Activated T-helper 1 cell treated with anti-CD3 and anti-CD28 coated beads, Interleukin-12 subunit alpha, Interleukin-12 subunit beta, Interleukin-2, Interleukin-4 antibody, amounts not matched to agents 30 ng/mL and 10 ng/mL and 1 ng/mL, durations not matched to agents 14 hours and 24 hours and 36 hours (primary cell): ENCODE data around the gene ZFP69B. TPM values are rescaled to one million over a fixed set of nuclear protein-coding genes. Genes with fewer than 3 reads are reported as not detected.
A peak's percentile ranks its signal among the peaks of the same experiment; 100 is the strongest.

Source experiments
- DNase-seq: peaks from one replicate; pipeline ENCODE4 v3.0.0; 2021; ENCODE audit warnings: low spot score
- H3K27ac Mint-ChIP-seq: one replicate; pipeline ENCODE4 v1.8.0; 2021; ENCODE audit warnings: mild to moderate bottlenecking, mixed read lengths
- H3K27me3 Mint-ChIP-seq: one replicate; pipeline ENCODE4 v1.8.0; 2022; ENCODE audit warnings: mild to moderate bottlenecking, moderate library complexity, mixed read lengths; ENCODE audit not compliant: insufficient read depth
- H3K36me3 Mint-ChIP-seq: one replicate; pipeline ENCODE4 v1.8.0; 2021; ENCODE audit warnings: low read depth, mixed read lengths
- H3K4me1 Mint-ChIP-seq: one replicate; pipeline ENCODE4 v1.8.0; 2021; ENCODE audit warnings: low read depth, mixed read lengths
- H3K4me3 Mint-ChIP-seq: one replicate; pipeline ENCODE4 v1.8.0; 2021; ENCODE audit warnings: mild to moderate bottlenecking, moderate library complexity, mixed read lengths
- H3K9me3 Mint-ChIP-seq: one replicate; pipeline ENCODE4 v1.8.0; 2021; ENCODE audit warnings: mixed read lengths
- intact Hi-C: fragments of 100-400 bp; cut with micrococcal nuclease; formaldehyde crosslinking; loops from one replicate; pipeline ENCODE4 v1.15.1; 2024
- total RNA-seq: library from RNA; stranded (reverse); gene quantifications from 2 replicates; pipeline ENCODE4 v1.2.3, GENCODE V29; 2022

ZFP69B gene
- total RNA-seq, 1 donor from 2014 or later, result 5.8 TPM

- no peaks in the 10 kb centered on the region for H3K9me3 Mint-ChIP-seq
- H3K27me3 Mint-ChIP-seq, result no peaks in the 10 kb centered on the region
- peaks cover 20% of the 10 kb centered on the region for H3K4me1 Mint-ChIP-seq
- DNase-seq, result no peak
- peaks cover 76% of the 10 kb centered on the region for H3K36me3 Mint-ChIP-seq
- H3K27ac Mint-ChIP-seq, result peak overlapping the region; percentile 65
- intact Hi-C loops, result no loop called here
- no peak overlapping the region for H3K4me3 Mint-ChIP-seq
These were observed 28.6 kb upstream of the ZFP69B start for GRCh38 chr1:40421431-40422384.

- no peak overlapping the region for H3K4me3 Mint-ChIP-seq
- no peaks in the 10 kb centered on the region for H3K27me3 Mint-ChIP-seq
- no peak for DNase-seq
- no peaks in the 10 kb centered on the region for H3K9me3 Mint-ChIP-seq
- H3K27ac Mint-ChIP-seq, result no peak overlapping the region
- peaks cover 67% of the 10 kb centered on the region for H3K36me3 Mint-ChIP-seq
- H3K4me1 Mint-ChIP-seq, result peaks cover 20% of the 10 kb centered on the region
- intact Hi-C loops, result no loop called here
These were observed 27.5 kb upstream of the ZFP69B start for GRCh38 chr1:40422630-40423263.

GRCh38 chr1:40423264-40423642 lies 27.0 kb upstream of the ZFP69B start:
- Mint-ChIP-seq H3K36me3 (peaks cover 62% of the 10 kb centered on the region), H3K27ac (no peak overlapping the region), H3K9me3 (no peaks in the 10 kb centered on the region), H3K4me1 (peaks cover 20% of the 10 kb centered on the region), H3K27me3 (no peaks in the 10 kb centered on the region), H3K4me3 (no peak overlapping the region)
- intact Hi-C loops, result no loop called here
- no peak for DNase-seq

- intact Hi-C loops, result no loop called here
- H3K4me3 Mint-ChIP-seq, result no peak overlapping the region
- H3K27ac Mint-ChIP-seq, result peak overlapping the region; percentile 30
- H3K9me3 Mint-ChIP-seq, result no peaks in the 10 kb centered on the region
- H3K4me1 Mint-ChIP-seq, result peaks cover 20% of the 10 kb centered on the region
- no peak for DNase-seq
- no peaks in the 10 kb centered on the region for H3K27me3 Mint-ChIP-seq
- peaks cover 56% of the 10 kb centered on the region for H3K36me3 Mint-ChIP-seq
These were observed 26.2 kb upstream of the ZFP69B start for GRCh38 chr1:40423951-40424618.

- no peak for DNase-seq
- intact Hi-C loops, result no loop called here
- Mint-ChIP-seq H3K4me3 (no peak overlapping the region), H3K4me1 (peaks cover 17% of the 10 kb centered on the region), H3K27ac (peak overlapping the region; percentile 36), H3K27me3 (no peaks in the 10 kb centered on the region), H3K9me3 (no peaks in the 10 kb centered on the region), H3K36me3 (peaks cover 51% of the 10 kb centered on the region)
These were observed 25.1 kb upstream of the ZFP69B start for GRCh38 chr1:40425198-40425597.

GRCh38 chr1:40431385-40431784 lies 18.9 kb upstream of the ZFP69B start:
- Mint-ChIP-seq H3K4me1 (peaks cover 8% of the 10 kb centered on the region), H3K36me3 (peaks cover 14% of the 10 kb centered on the region), H3K27me3 (no peaks in the 10 kb centered on the region), H3K9me3 (no peaks in the 10 kb centered on the region), H3K4me3 (no peak overlapping the region), H3K27ac (no peak overlapping the region)
- no peak for DNase-seq
- intact Hi-C loops, result no loop called here

GRCh38 chr1:40432644-40433390 lies 17.5 kb upstream of the ZFP69B start:
- Mint-ChIP-seq H3K27ac (no peak overlapping the region), H3K4me3 (no peak overlapping the region), H3K9me3 (no peaks in the 10 kb centered on the region)

GRCh38 chr1:40435471-40435870 lies 14.8 kb upstream of the ZFP69B start:
- intact Hi-C loops, result no loop called here
- no peaks in the 10 kb centered on the region for H3K27me3 Mint-ChIP-seq
- no peak overlapping the region for H3K27ac Mint-ChIP-seq
- peaks cover 13% of the 10 kb centered on the region for H3K9me3 Mint-ChIP-seq
- H3K4me1 Mint-ChIP-seq, result peaks cover 16% of the 10 kb centered on the region
- H3K36me3 Mint-ChIP-seq, result peaks cover 22% of the 10 kb centered on the region
- H3K4me3 Mint-ChIP-seq, result no peak overlapping the region
- DNase-seq, result no peak

More at GRCh38 chr1:40432644-40433390, 17.5 kb upstream of the ZFP69B start:
- H3K4me1 Mint-ChIP-seq, result peaks cover 8% of the 10 kb centered on the region
- no peaks in the 10 kb centered on the region for H3K27me3 Mint-ChIP-seq
- DNase-seq, result no peak
- intact Hi-C loops, result no loop called here
- peaks cover 16% of the 10 kb centered on the region for H3K36me3 Mint-ChIP-seq

- Mint-ChIP-seq H3K4me3 (no peak overlapping the region), H3K27ac (no peak overlapping the region)
- intact Hi-C loops, result no loop called here
These were observed 14.4 kb upstream of the ZFP69B start for GRCh38 chr1:40435876-40436275.

GRCh38 chr1:40438391-40439015 lies 11.8 kb upstream of the ZFP69B start:
- Mint-ChIP-seq H3K36me3 (peaks cover 20% of the 10 kb centered on the region), H3K9me3 (peaks cover 13% of the 10 kb centered on the region), H3K4me1 (peaks cover 16% of the 10 kb centered on the region), H3K4me3 (no peak overlapping the region), H3K27me3 (no peaks in the 10 kb centered on the region), H3K27ac (no peak overlapping the region)
- DNase-seq, result no peak
- intact Hi-C loops, result loop anchor here (1.0 kb wide), 1 partner anchor 294 kb away; no protein-coding TSS in a partner anchor

More at GRCh38 chr1:40435876-40436275, 14.4 kb upstream of the ZFP69B start:
- H3K36me3 Mint-ChIP-seq, result peaks cover 24% of the 10 kb centered on the region
- DNase-seq, result no peak
- no peaks in the 10 kb centered on the region for H3K27me3 Mint-ChIP-seq
- H3K9me3 Mint-ChIP-seq, result peaks cover 13% of the 10 kb centered on the region
- H3K4me1 Mint-ChIP-seq, result peaks cover 16% of the 10 kb centered on the region

- DNase-seq, result no peak
- peaks cover 15% of the 10 kb centered on the region for H3K4me1 Mint-ChIP-seq
- H3K9me3 Mint-ChIP-seq, result peaks cover 13% of the 10 kb centered on the region
- intact Hi-C loops, result no loop called here
- no peak overlapping the region for H3K4me3 Mint-ChIP-seq
- H3K27me3 Mint-ChIP-seq, result no peaks in the 10 kb centered on the region
- H3K27ac Mint-ChIP-seq, result no peak overlapping the region
- peaks cover 25% of the 10 kb centered on the region for H3K36me3 Mint-ChIP-seq
These were observed 11.0 kb upstream of the ZFP69B start for GRCh38 chr1:40439247-40439646.
